Liver (tissue), 9 donors: Measurements from ENCODE around the gene DHX35. TPM values are rescaled to one million over a fixed set of nuclear protein-coding genes. Genes with fewer than 3 reads are reported as not detected.

Source experiments
- DNase-seq: peaks from one replicate; pipeline ENCODE4 v3.0.0-alpha.2; 2017; ENCODE audit warnings: low spot score
- H3K27ac ChIP-seq, 2 donors: one replicate each; pipeline ENCODE4 v1.7.0; 2013; ENCODE audit warnings: inconsistent platforms in 2 of 2, low read length in 2 of 2, control low read depth in 1 of 2, low read depth in 1 of 2, mild to moderate bottlenecking in 1 of 2
- H3K27me3 ChIP-seq, 4 donors: one replicate each; pipeline versions ENCODE4 v1.6.1 to v1.7.0; 2013; ENCODE audit warnings: low read length in 3 of 4, inconsistent platforms in 1 of 4, mild to moderate bottlenecking in 1 of 4, moderate library complexity in 1 of 4; ENCODE audit not compliant: control insufficient read depth in 4 of 4, insufficient read depth in 4 of 4
- H3K36me3 ChIP-seq, 4 donors: one replicate each; pipeline versions ENCODE4 v1.6.1 to v1.7.0; 2013; ENCODE audit warnings: low read length in 3 of 4, mild to moderate bottlenecking in 3 of 4, low read depth in 1 of 4, moderate library complexity in 1 of 4; ENCODE audit not compliant: control insufficient read depth in 4 of 4, insufficient read depth in 3 of 4
- H3K4me1 ChIP-seq, 4 donors: one replicate each; pipeline versions ENCODE4 v1.6.1 to v1.7.0; 2013; ENCODE audit warnings: low read length in 3 of 4, mild to moderate bottlenecking in 3 of 4, moderate library complexity in 1 of 4; ENCODE audit not compliant: control insufficient read depth in 4 of 4, insufficient read depth in 4 of 4
- H3K4me3 ChIP-seq, 3 donors: one replicate each; pipeline versions ENCODE4 v1.6.1 to v1.7.0; 2013; ENCODE audit warnings: low read length in 3 of 3, control low read depth in 1 of 3, low read depth in 1 of 3, mild to moderate bottlenecking in 1 of 3
- H3K9ac ChIP-seq, 2 donors: one replicate each; pipeline ENCODE4 v1.7.0; 2013; ENCODE audit warnings: low read length in 2 of 2, mild to moderate bottlenecking in 2 of 2, moderate library complexity in 2 of 2, control low read depth in 1 of 2, low read depth in 1 of 2
- H3K9me3 ChIP-seq, 4 donors: one replicate each; pipeline versions ENCODE4 v1.6.1 to v1.7.0; 2013; ENCODE audit warnings: low read length in 3 of 4; ENCODE audit not compliant: control insufficient read depth in 4 of 4
- FOXA1 ChIP-seq: IDR thresholded peaks from 2 replicates; pipeline ENCODE4 v1.6.1; 2016; ENCODE audit warnings: antibody characterized with exemption
- FOXA2 ChIP-seq: IDR thresholded peaks from 2 replicates; pipeline ENCODE4 v1.6.1; 2016; ENCODE audit warnings: antibody characterized with exemption
- GABPA ChIP-seq, 2 donors: IDR thresholded peaks in 1 of 2; conservative IDR thresholded peaks in 1 of 2; 2 replicates each; pipeline ENCODE4 v1.6.1; 2016; ENCODE audit warnings: antibody characterized with exemption in 2 of 2, mild to moderate bottlenecking in 1 of 2, moderate library complexity in 1 of 2
- HNF4A ChIP-seq, 2 donors: conservative IDR thresholded peaks; 2 replicates each; pipeline ENCODE4 v1.6.1; 2016; ENCODE audit warnings: antibody characterized with exemption in 2 of 2, mild to moderate bottlenecking in 2 of 2
- HNF4G ChIP-seq: IDR thresholded peaks from 2 replicates; pipeline ENCODE4 v1.6.1; 2016; ENCODE audit warnings: antibody characterized with exemption
- JUND ChIP-seq, 2 donors: IDR thresholded peaks; 2 replicates each; pipeline ENCODE4 v1.6.1; 2016; ENCODE audit warnings: antibody characterized with exemption in 2 of 2
- RAD21 ChIP-seq, 2 donors: IDR thresholded peaks; 2 replicates each; pipeline ENCODE4 v1.6.1; 2016; ENCODE audit warnings: antibody characterized with exemption in 2 of 2, mild to moderate bottlenecking in 2 of 2
- REST ChIP-seq: IDR thresholded peaks from 2 replicates; pipeline ENCODE4 v1.6.1; 2016; ENCODE audit warnings: antibody characterized with exemption, mild to moderate bottlenecking
- RXRA ChIP-seq, 2 donors: IDR thresholded peaks; 2 replicates each; pipeline ENCODE4 v1.6.1; 2017 to 2018; ENCODE audit warnings: antibody characterized with exemption in 2 of 2, mild to moderate bottlenecking in 1 of 2
- SP1 ChIP-seq: IDR thresholded peaks from 2 replicates; pipeline ENCODE4 v1.6.1; 2018; ENCODE audit warnings: antibody characterized with exemption, mild to moderate bottlenecking
- TAF1 ChIP-seq: conservative IDR thresholded peaks from 2 replicates; pipeline ENCODE4 v1.6.1; 2016; ENCODE audit warnings: antibody characterized with exemption, mild to moderate bottlenecking
- YY1 ChIP-seq: IDR thresholded peaks from 2 replicates; pipeline ENCODE4 v1.6.1; 2016; ENCODE audit warnings: antibody characterized with exemption, mild to moderate bottlenecking
- WGBS: extraction: QIAGEN DNeasy Blood & Tissue Kit; methylation state at CpG from one replicate; pipeline ENCODE4 v1.1.7; 2013; 5-methylcytosine and 5-hydroxymethylcytosine counted together
- polyA plus RNA-seq, 2 donors: library from polyadenylated mRNA; stranded (reverse) in 1 of 2; unstranded in 1 of 2; fragments of 200-250 nt in 1 of 2; fragments of >200 nt in 1 of 2; fragmentation: Nextera tagmentation in 1 of 2; extraction: Ambion mirVana in 1 of 2; gene quantifications; one replicate each; pipeline versions ENCODE4 v1.2.1 to v1.2.3, GENCODE V29; 2013 to 2015
- total RNA-seq, 2 donors: library from RNA; depleted of rRNA; stranded (reverse); fragments of >200 nt; gene quantifications; one replicate each; pipeline ENCODE4 v1.2.3, GENCODE V29; 2014
- TF ChIP-seq, protein P1 (sequence below): fragments of 150-350 bp; IDR thresholded peaks from 2 replicates; pipeline ENCODE4 v1.5.1; 2017; ENCODE audit warnings: improper control_type of control experiment, low read depth, low read length; ENCODE audit not compliant: missing input control
- TF ChIP-seq, protein P2 (sequence below): IDR thresholded peaks from 2 replicates; pipeline ENCODE4 v1.6.1; 2016; ENCODE audit warnings: antibody characterized with exemption
- TF ChIP-seq, protein P3 (sequence below): IDR thresholded peaks from 2 replicates; pipeline ENCODE4 v1.6.1; 2016; ENCODE audit warnings: antibody characterized with exemption
- donor health status: healthy.
- donor health status: healthy.
- donor health status: healthy.
- donor health status: healthy.
- donor health status: healthy.

DHX35 gene
- total and polyA plus RNA-seq, 4 donors = 2.7 to 10.6 (median 4.8) TPM

- Histone ChIP-seq H3K4me3 (no peak overlapping the region), H3K9ac (no peak overlapping the region), H3K27ac (peak overlapping the region in 1 of 2 donors; percentile 31), H3K4me1 (peaks cover 0 to 17% (median 6%) of the 10 kb centered on the region in 4 donors), H3K9me3 (no peaks in the 10 kb centered on the region), H3K36me3 (peaks cover 0 to 3% (median 0%) of the 10 kb centered on the region in 4 donors), H3K27me3 (no peaks in the 10 kb centered on the region)
- DNase-seq = no peak
- 89% methylated on average over 7 of the region's 7 CpGs for WGBS
- TF ChIP-seq HNF4A (conservative IDR thresholded peaks at IDR 0.05) (peak; percentile 57 to 59), HNF4G (no peak)
Measured at GRCh38 chr20:38915355-38915754, 46.8 kb upstream of the DHX35 start.

- DNase-seq = no peak
- no peak for TF ChIP-seq RXRA (IDR thresholded peaks at IDR 0.05)
- TF ChIP-seq FOXA1 = no peak
- no peak for TF ChIP-seq TAF1
- no peak for TF ChIP-seq JUND (IDR thresholded peaks at IDR 0.05)
- TF ChIP-seq, protein P1, sequence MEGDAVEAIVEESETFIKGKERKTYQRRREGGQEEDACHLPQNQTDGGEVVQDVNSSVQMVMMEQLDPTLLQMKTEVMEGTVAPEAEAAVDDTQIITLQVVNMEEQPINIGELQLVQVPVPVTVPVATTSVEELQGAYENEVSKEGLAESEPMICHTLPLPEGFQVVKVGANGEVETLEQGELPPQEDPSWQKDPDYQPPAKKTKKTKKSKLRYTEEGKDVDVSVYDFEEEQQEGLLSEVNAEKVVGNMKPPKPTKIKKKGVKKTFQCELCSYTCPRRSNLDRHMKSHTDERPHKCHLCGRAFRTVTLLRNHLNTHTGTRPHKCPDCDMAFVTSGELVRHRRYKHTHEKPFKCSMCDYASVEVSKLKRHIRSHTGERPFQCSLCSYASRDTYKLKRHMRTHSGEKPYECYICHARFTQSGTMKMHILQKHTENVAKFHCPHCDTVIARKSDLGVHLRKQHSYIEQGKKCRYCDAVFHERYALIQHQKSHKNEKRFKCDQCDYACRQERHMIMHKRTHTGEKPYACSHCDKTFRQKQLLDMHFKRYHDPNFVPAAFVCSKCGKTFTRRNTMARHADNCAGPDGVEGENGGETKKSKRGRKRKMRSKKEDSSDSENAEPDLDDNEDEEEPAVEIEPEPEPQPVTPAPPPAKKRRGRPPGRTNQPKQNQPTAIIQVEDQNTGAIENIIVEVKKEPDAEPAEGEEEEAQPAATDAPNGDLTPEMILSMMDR = no peak
- peak; percentile 24 for TF ChIP-seq SP1
- peak in 1 of 2 donors; percentile 10 for TF ChIP-seq HNF4A (conservative IDR thresholded peaks at IDR 0.05)
- Histone ChIP-seq H3K27ac (peak overlapping the region; percentile 3 to 59), H3K9me3 (no peaks in the 10 kb centered on the region), H3K9ac (no peak overlapping the region), H3K4me1 (peaks cover 0 to 17% (median 6%) of the 10 kb centered on the region in 4 donors), H3K27me3 (no peaks in the 10 kb centered on the region), H3K4me3 (no peak overlapping the region), H3K36me3 (peaks cover 0 to 3% (median 0%) of the 10 kb centered on the region in 4 donors)
- WGBS = 31% methylated on average over 4 of the region's 4 CpGs
Measured at GRCh38 chr20:38917657-38918056, 44.5 kb upstream of the DHX35 start.

DNA sequence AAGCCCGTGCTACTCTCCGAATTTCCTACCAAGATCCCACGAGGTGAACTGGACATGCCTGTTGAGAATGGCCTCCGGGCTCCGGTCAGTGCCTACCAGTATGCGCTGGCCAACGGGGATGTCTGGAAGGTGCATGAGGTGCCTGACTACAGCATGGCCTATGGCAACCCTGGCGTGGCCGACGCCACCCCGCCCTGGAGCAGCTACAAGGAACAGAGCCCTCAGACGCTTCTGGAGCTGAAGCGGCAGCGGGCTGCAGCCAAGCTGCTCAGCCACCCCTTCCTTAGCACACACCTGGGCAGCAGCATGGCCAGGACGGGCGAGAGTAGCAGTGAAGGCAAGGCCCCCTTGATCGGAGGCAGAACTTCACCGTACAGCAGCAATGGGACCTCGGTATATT lies 44.0 kb upstream of the DHX35 start:
- no peaks in the 10 kb centered on the region for H3K27me3 ChIP-seq
- no peak overlapping the region for H3K9ac ChIP-seq
- H3K27ac ChIP-seq = no peak overlapping the region
- no peak for DNase-seq
- WGBS = 92% methylated on average over 19 of the region's 19 CpGs
- H3K4me3 ChIP-seq = no peak overlapping the region
- TF ChIP-seq, protein P2, sequence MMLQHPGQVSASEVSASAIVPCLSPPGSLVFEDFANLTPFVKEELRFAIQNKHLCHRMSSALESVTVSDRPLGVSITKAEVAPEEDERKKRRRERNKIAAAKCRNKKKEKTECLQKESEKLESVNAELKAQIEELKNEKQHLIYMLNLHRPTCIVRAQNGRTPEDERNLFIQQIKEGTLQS = no peak
- TF ChIP-seq YY1 (no peak), GABPA (IDR thresholded peaks at IDR 0.05 in 1 of 2, conservative IDR thresholded peaks at IDR 0.05 in 1 of 2) (no peak), RXRA (IDR thresholded peaks at IDR 0.05) (no peak), REST (no peak), HNF4A (conservative IDR thresholded peaks at IDR 0.05) (no peak), FOXA1 (no peak), FOXA2 (no peak), JUND (IDR thresholded peaks at IDR 0.05) (no peak), RAD21 (IDR thresholded peaks at IDR 0.05) (no peak)
- TF ChIP-seq, protein P1 = no peak
- TF ChIP-seq, protein P3, sequence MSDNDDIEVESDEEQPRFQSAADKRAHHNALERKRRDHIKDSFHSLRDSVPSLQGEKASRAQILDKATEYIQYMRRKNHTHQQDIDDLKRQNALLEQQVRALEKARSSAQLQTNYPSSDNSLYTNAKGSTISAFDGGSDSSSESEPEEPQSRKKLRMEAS = no peak
- H3K9me3 ChIP-seq = no peaks in the 10 kb centered on the region
- peaks cover 0 to 17% (median 6%) of the 10 kb centered on the region in 4 donors for H3K4me1 ChIP-seq
- H3K36me3 ChIP-seq = peaks cover 0 to 3% (median 0%) of the 10 kb centered on the region in 4 donors
